NCI-H1417 (cell line): Measurements from ENCODE around the gene NAT16.
"Not testable (repeated sequence)": the region's sequence is repeated elsewhere in the genome, so short reads cannot be mapped to it uniquely, and the experiment has no call there.

ENCODE experiments used
- DNase-seq, 3 experiments: peaks; one replicate each; lab custom pipeline; 2025; lab: John Stamatoyannopoulos, UW

Gene NAT16

GRCh38 chr7:101201695-101202602 is 21.9 kb upstream of the NAT16 start:
- DNase-seq = peak in 1 of 3 experiments; percentile 10

- no peak for DNase-seq
Observed at GRCh38 chr7:101200862-101201599, 20.9 kb upstream of the NAT16 start, which contains the start of gene MOGAT3. Gene MOGAT3 (minus strand): TSS chr7:101201036. CDS start chr7:101200854, 182 bp downstream.

GRCh38 chr7:101200504-101200861 is 20.4 kb upstream of the NAT16 start:
- DNase-seq = no peak

GRCh38 chr7:101199522-101199921 is 19.4 kb upstream of the NAT16 start:
- not testable (repeated sequence) for DNase-seq

- no peak for DNase-seq
Observed at GRCh38 chr7:101198476-101198875, 18.4 kb upstream of the NAT16 start.

GRCh38 chr7:101197991-101198390 is 17.9 kb upstream of the NAT16 start:
- DNase-seq = no peak

- DNase-seq = no peak
Observed at GRCh38 chr7:101195884-101196283, 15.8 kb upstream of the NAT16 start.

- no peak for DNase-seq
Observed at GRCh38 chr7:101189109-101189508, 9.0 kb upstream of the NAT16 start.

- no peak for DNase-seq
Observed at GRCh38 chr7:101186844-101187428, 6.8 kb upstream of the NAT16 start.

- DNase-seq = no peak
Observed at GRCh38 chr7:101186194-101186593, 6.1 kb upstream of the NAT16 start.

GRCh38 chr7:101185258-101185839 is 5.3 kb upstream of the NAT16 start:
- DNase-seq = no peak

GRCh38 chr7:101179713-101180112 is 380 bp downstream of the NAT16 start:
- DNase-seq = peak; percentile 37 to 66 (median 59)

- DNase-seq = peak; percentile 66 to 87 (median 82)
Observed at GRCh38 chr7:101179117-101179516, 976 bp downstream of the NAT16 start.

- DNase-seq = no peak
Observed at GRCh38 chr7:101177644-101178043, 2.4 kb downstream of the NAT16 start.

- DNase-seq = no peak
Observed at GRCh38 chr7:101175664-101176063, 4.4 kb downstream of the NAT16 start.

- DNase-seq = no peak
Observed at GRCh38 chr7:101174322-101174854, 5.7 kb downstream of the NAT16 start.

GRCh38 chr7:101173752-101174244 is 6.3 kb downstream of the NAT16 start:
- DNase-seq = peak; percentile 34 to 74 (median 63)

GRCh38 chr7:101172854-101173751 is 7.0 kb downstream of the NAT16 start:
- DNase-seq = peak; percentile 51 to 84 (median 80)

GRCh38 chr7:101172005-101172853 is 7.9 kb downstream of the NAT16 start:
- peak; percentile 74 to 83 (median 78) for DNase-seq

- peak in 1 of 3 experiments; percentile 57 for DNase-seq
Observed at GRCh38 chr7:101171442-101171837, 8.7 kb downstream of the NAT16 start.
